GM12878 (cell line): ENCODE measurements around the gene C16orf95. TPM values are rescaled to one million over a fixed set of nuclear protein-coding genes. Genes with fewer than 3 reads are reported as not detected.

Experiments
- ATAC-seq: fragments of 200-7000 bp; cut with Tn5 transposase; 3 replicates; pipeline ENCODE4 v1.9.1; 2020; ENCODE audit warnings: mild to moderate bottlenecking, moderate library complexity
- BruUV-seq: library from RNA; stranded (reverse); fragments of 400-500 nt; replicated peaks from 2 replicates; lab custom pipeline; 2021; lab: Mats Ljungman, UMichigan
- CTCF ChIA-PET: fragments of 300-600 bp; sonication (Branson Sonifier 250); formaldehyde crosslinking; extraction: SDS; loops from one replicate; lab custom pipeline; 2021; ENCODE audit warnings: inconsistent platforms; lab: Yijun Ruan, JAX
- POLR2A ChIA-PET: fragments of 350-600 bp; formaldehyde crosslinking; extraction: SDS; loops from one replicate; lab custom pipeline; 2021; ENCODE audit warnings: inconsistent platforms; lab: Charles Lee
- RAD21 ChIA-PET: fragments of 300-600 bp; sonication (Branson Sonifier 250); formaldehyde crosslinking; loops from one replicate; lab custom pipeline; 2023; ENCODE audit warnings: antibody characterized with exemption; ENCODE audit not compliant: unreplicated experiment; lab: Charles Lee
- SMC1A ChIA-PET: fragments of 300-600 bp; sonication (Branson Sonifier 250); formaldehyde crosslinking; loops from one replicate; lab custom pipeline; 2023; ENCODE audit not compliant: unreplicated experiment, uncharacterized antibody; lab: Charles Lee
- DNase-seq: peaks from one replicate; pipeline ENCODE4 v3.0.0-alpha.2; 2011; ENCODE audit warnings: low read depth, low spot score
- FAIRE-seq: peaks from 3 replicates; lab custom pipeline; 2011; peaks lifted over from hg19 to GRCh38; lab: Jason Lieb, UNC
- H2AFZ ChIP-seq: 2 replicates; pipeline ENCODE4 v1.6.0; 2011; ENCODE audit warnings: low read depth, low read length, control low read depth; ENCODE audit not compliant: control insufficient read depth
- H3K27ac ChIP-seq: 2 replicates; pipeline ENCODE4 v1.5.1; 2011; ENCODE audit warnings: control low read depth; ENCODE audit not compliant: control insufficient read depth, insufficient read depth
- H3K27me3 ChIP-seq, 2 experiments: replicated peaks in 1 of 2; 2 replicates each; pipeline versions ENCODE4 v1.6.0 to v1.6.1; 2011; ENCODE audit warnings: low read length in 1 of 2; ENCODE audit not compliant: control insufficient read depth in 2 of 2, insufficient read depth in 2 of 2
- H3K36me3 ChIP-seq, 2 experiments: 2 replicates each; pipeline ENCODE4 v1.5.1; 2011; ENCODE audit warnings: low read length in 1 of 2; ENCODE audit not compliant: control insufficient read depth in 2 of 2, insufficient read depth in 2 of 2
- H3K4me1 ChIP-seq: 2 replicates; pipeline ENCODE4 v1.6.1; 2011; ENCODE audit warnings: mild to moderate bottlenecking, low read length, moderate library complexity, mixed read lengths; ENCODE audit not compliant: control insufficient read depth, insufficient read depth
- H3K4me2 ChIP-seq: 2 replicates; pipeline ENCODE4 v1.6.0; 2011; ENCODE audit warnings: control low read depth; ENCODE audit not compliant: control insufficient read depth, insufficient read depth
- H3K4me3 ChIP-seq: fragments of 200-600 bp; sonication (generic); 2 replicates; pipeline ENCODE4 v1.5.1; 2016
- H3K79me2 ChIP-seq: 2 replicates; pipeline ENCODE4 v1.6.0; 2011; ENCODE audit warnings: low read length; ENCODE audit not compliant: control insufficient read depth, insufficient read depth
- H3K9ac ChIP-seq: 2 replicates; pipeline ENCODE4 v1.8.0; 2011; ENCODE audit warnings: low read length, control low read depth, mixed read lengths; ENCODE audit not compliant: control insufficient read depth, insufficient read depth
- H3K9me3 ChIP-seq: replicated peaks from 3 replicates; pipeline ENCODE4 v1.5.1; 2011; ENCODE audit warnings: mild to moderate bottlenecking, low read length; ENCODE audit not compliant: control insufficient read depth, insufficient read depth
- H4K20me1 ChIP-seq: 2 replicates; pipeline ENCODE4 v1.6.0; 2011; ENCODE audit not compliant: control insufficient read depth, insufficient read depth
- ESRRA ChIP-seq: IDR thresholded peaks from 2 replicates; pipeline ENCODE4 v1.6.1; 2012; ENCODE audit warnings: mild to moderate bottlenecking, low read length, improper control_type of control experiment
- RELA ChIP-seq: fragments of 450-650 bp; IDR thresholded peaks from 2 replicates; pipeline ENCODE4 v1.8.0; 2014; ENCODE audit warnings: borderline replicate concordance; ENCODE audit not compliant: partially characterized antibody
- ZBTB4 ChIP-seq: fragments of 450-650 bp; formaldehyde crosslinking; IDR thresholded peaks from 2 replicates; pipeline ENCODE4 v1.4.0; 2022; ENCODE audit warnings: mild to moderate bottlenecking, moderate library complexity
- WGBS: methylation state at CpG from one replicate; pipeline ENCODE4 v1.1.6; 2016; ENCODE audit warnings: low lambda C conversion rate; ENCODE audit not compliant: insufficient replicate concordance, insufficient coverage; ENCODE audit errors: missing lambda C conversion rate; 5-methylcytosine and 5-hydroxymethylcytosine counted together
- in situ Hi-C: fragments of 300-500 bp; cut with MboI; formaldehyde crosslinking; loops from 9 replicates; pipeline ENCODE4 v1.14.3; 2018; ENCODE audit warnings: mixed read lengths
- intact Hi-C: fragments of 100-400 bp; cut with micrococcal nuclease; formaldehyde crosslinking; loops from one replicate; pipeline ENCODE4 v1.14.2; 2022; ENCODE audit not compliant: unreplicated experiment
- polyA plus RNA-seq, 11 experiments: library from polyadenylated mRNA; depleted of rRNA in 4 of 11; unstranded in 6 of 11; stranded (reverse) in 5 of 11; fragments of >200 nt; fragmentation: Nextera tagmentation in 4 of 11; fragmentation: Illumina TruSeq in 1 of 11; extraction: Ambion mirVana in 4 of 11; extraction: Trizol in 1 of 11; gene quantifications; 1 replicate in 1 of 11; 2 replicates in 10 of 11; pipeline versions ENCODE4 v1.2.1 to v1.2.3, GENCODE V29; 2011 to 2016; ENCODE audit warnings: inconsistent platforms in 2 of 11, missing spikeins in 2 of 11, low read depth in 1 of 11
- total RNA-seq, 4 experiments: library from RNA; depleted of rRNA in 3 of 4; stranded (reverse); fragments of >200 nt in 3 of 4; fragmentation: Illumina TruSeq in 1 of 4; extraction: Trizol in 1 of 4; gene quantifications; 2 replicates each; pipeline versions ENCODE4 v1.2.1 to v1.2.3, GENCODE V29; 2013 to 2021

The C16orf95 gene
- total and polyA plus RNA-seq, 10 of the 15 experiments (the other 5 are each of a cell fraction or from before 2014, with no cell fraction given), result 0.90 to 22.7 (median 6.0) TPM

GRCh38 chr16:87286839-87287626, 30.2 kb downstream of the C16orf95 start:
- intact Hi-C loops (no loop called here), in situ Hi-C loops (no loop called here)
- H3K27ac ChIP-seq, result no peak overlapping the region
- H3K79me2 ChIP-seq, result no peaks in the 10 kb centered on the region
- ChIA-PET CTCF (no interaction called here), POLR2A (no interaction called here), RAD21 (no interaction called here), SMC1A (no interaction called here)
- DNase-seq (no peak), ATAC-seq (no peak), FAIRE-seq (no peak)
- H3K27me3 ChIP-seq, result no peaks in the 10 kb centered on the region
- H3K9me3 ChIP-seq, result no peaks in the 10 kb centered on the region; the same call in 2 of the 3 replicates
- no peak overlapping the region for H3K4me2 ChIP-seq
- H3K4me1 ChIP-seq, result no peaks in the 10 kb centered on the region
- 54% methylated on average over 6 of the region's 8 CpGs for WGBS
- BruUV-seq, result no TSS peak
- no peak overlapping the region for H3K9ac ChIP-seq
- H2AFZ ChIP-seq, result no peak overlapping the region
- H3K36me3 ChIP-seq, result no peaks in the 10 kb centered on the region
- H4K20me1 ChIP-seq, result no peaks in the 10 kb centered on the region
- H3K4me3 ChIP-seq, result no peak overlapping the region
- TF ChIP-seq ZBTB4 (CRISPR knock-in tag), result no peak
- no peak for TF ChIP-seq ESRRA
- no peak for TF ChIP-seq RELA
